ENCODE results near the gene SPIB. TPM values are rescaled to one million over a fixed set of nuclear protein-coding genes. Genes with fewer than 3 reads are reported as not detected.

Gene SPIB
- total and polyA plus RNA-seq, 2 experiments from 2014 or later = 12.6 to 17.5 TPM

- H3K27me3 Mint-ChIP-seq (ENCODE audit: insufficient read depth, low read depth, poor library complexity) = peaks cover 20% of the 10 kb centered on the region
- peak; percentile 76 for DNase-seq (ENCODE audit: low spot score)
- peaks cover 10% of the 10 kb centered on the region for H3K9me3 Mint-ChIP-seq
- Histone ChIP-seq H3F3A (replicated peaks; ENCODE audit: low read depth) (peaks cover 20% of the 10 kb centered on the region; the same call in 1 of the 2 replicates), H3K27ac (ENCODE audit: low read depth) (peak within 1 kb of the TSS; percentile 74; the same call in 1 of the 2 replicates), H3K9me2 (ENCODE audit: insufficient read depth) (no peaks in the 10 kb centered on the region), H3K79me2 (replicated peaks; ENCODE audit: insufficient read depth) (no peaks in the 10 kb centered on the region), H3K36me3 (ENCODE audit: insufficient read depth) (no peaks in the 10 kb centered on the region), H3K27me3 (ENCODE audit: insufficient read depth) (peaks cover 26% of the 10 kb centered on the region), H2AFZ (peak within 1 kb of the TSS; percentile 95), H3K4me3 (peak within 1 kb of the TSS; percentile 84), H3K4me1 (ENCODE audit: insufficient read depth) (peaks cover 29% of the 10 kb centered on the region), H3K4me2 (peak within 1 kb of the TSS; percentile 99), H4K20me1 (replicated peaks; ENCODE audit: insufficient read depth) (no peaks in the 10 kb centered on the region; the same call in 1 of the 2 replicates)
- peak within 1 kb of the TSS; percentile 82 for H3K4me3 Mint-ChIP-seq
- H3K27ac Mint-ChIP-seq = peak within 1 kb of the TSS; percentile 86
- TF ChIP-seq ZNF331 (CRISPR knock-in tag; IDR thresholded peaks at IDR 0.05; ENCODE audit: low read depth) = no peak
- TF ChIP-seq POLR2AphosphoS5 (IDR thresholded peaks at IDR 0.05; ENCODE audit: low read depth) = peak; percentile 33
- peak; percentile 29 for ATAC-seq
- peaks cover 19% of the 10 kb centered on the region for H3K4me1 Mint-ChIP-seq
- peaks cover 11% of the 10 kb centered on the region; the same call in 1 of the 3 replicates for H3K36me3 Mint-ChIP-seq (ENCODE audit: low read depth)
Observed at GRCh38 chr19:50432221-50433028, 13.7 kb downstream of the SPIB start, which contains the start of gene MYBPC2. Gene MYBPC2 (plus strand): TSS chr19:50432892. CDS start chr19:50432954, 62 bp downstream.

GRCh38 chr19:50433201-50434180, 14.8 kb downstream of the SPIB start:
- peaks cover 23% of the 10 kb centered on the region for H3K27me3 ChIP-seq (ENCODE audit: insufficient read depth)
- DNase-seq (ENCODE audit: low spot score) (no peak), ATAC-seq (no peak)
- H2AFZ ChIP-seq = peak overlapping the region; percentile 95
- H3K4me3 Mint-ChIP-seq = peak overlapping the region; percentile 75
- H3F3A ChIP-seq (replicated peaks; ENCODE audit: low read depth) = peaks cover 14% of the 10 kb centered on the region; the same call in 1 of the 2 replicates
- no peaks in the 10 kb centered on the region for H4K20me1 ChIP-seq (replicated peaks; ENCODE audit: insufficient read depth)
- TF ChIP-seq NANOG (IDR thresholded peaks at IDR 0.05; ENCODE audit: borderline replicate concordance) = no peak
- TF ChIP-seq ZNF331 (CRISPR knock-in tag; IDR thresholded peaks at IDR 0.05; ENCODE audit: low read depth) = no peak
- TF ChIP-seq STAT1 (IDR thresholded peaks at IDR 0.05; ENCODE audit: unreplicated experiment) = no peak
- TF ChIP-seq JUNB (IDR thresholded peaks at IDR 0.05; ENCODE audit: unreplicated experiment) = no peak
- H3K79me2 ChIP-seq (replicated peaks; ENCODE audit: insufficient read depth) = no peaks in the 10 kb centered on the region
- peak overlapping the region; percentile 79 for H3K27ac Mint-ChIP-seq
- H3K4me1 ChIP-seq (ENCODE audit: insufficient read depth) = peaks cover 26% of the 10 kb centered on the region
- peaks cover 16% of the 10 kb centered on the region; the same call in 2 of the 3 replicates for H3K36me3 Mint-ChIP-seq (ENCODE audit: low read depth)
- no peaks in the 10 kb centered on the region for H3K36me3 ChIP-seq (ENCODE audit: insufficient read depth)
- H3K27me3 Mint-ChIP-seq (ENCODE audit: insufficient read depth, low read depth, poor library complexity) = peaks cover 24% of the 10 kb centered on the region
- no peak overlapping the region for H3K27ac ChIP-seq (ENCODE audit: low read depth)
- H3K9me3 Mint-ChIP-seq = peaks cover 21% of the 10 kb centered on the region
- H3K4me1 Mint-ChIP-seq = peaks cover 19% of the 10 kb centered on the region
- 0 out of 2 replicates have a peak, but pooled peaks cover 3% of the 10 kb centered on the region for H3K9me2 ChIP-seq (ENCODE audit: insufficient read depth)
- H3K4me2 ChIP-seq = peak overlapping the region; percentile 99
- peak overlapping the region; percentile 84 for H3K4me3 ChIP-seq

- peaks cover 30% of the 10 kb centered on the region for H3K9me3 Mint-ChIP-seq
- H3F3A ChIP-seq (replicated peaks; ENCODE audit: low read depth) = peaks cover 14% of the 10 kb centered on the region; the same call in 1 of the 2 replicates
- peaks cover 16% of the 10 kb centered on the region for H3K4me1 Mint-ChIP-seq
- DNase-seq (ENCODE audit: low spot score) (no peak), ATAC-seq (no peak)
- H3K4me1 ChIP-seq (ENCODE audit: insufficient read depth) = peaks cover 22% of the 10 kb centered on the region
- no peak overlapping the region for H2AFZ ChIP-seq
- H3K79me2 ChIP-seq (replicated peaks; ENCODE audit: insufficient read depth) = no peaks in the 10 kb centered on the region
- H3K27me3 Mint-ChIP-seq (ENCODE audit: insufficient read depth, low read depth, poor library complexity) = peaks cover 21% of the 10 kb centered on the region
- no peaks in the 10 kb centered on the region for H3K36me3 ChIP-seq (ENCODE audit: insufficient read depth)
- H3K27ac ChIP-seq (ENCODE audit: low read depth) = no peak overlapping the region
- 0 out of 2 replicates have a peak, but pooled peaks cover 3% of the 10 kb centered on the region for H3K9me2 ChIP-seq (ENCODE audit: insufficient read depth)
- H3K27me3 ChIP-seq (ENCODE audit: insufficient read depth) = peaks cover 14% of the 10 kb centered on the region
- H3K4me3 ChIP-seq = no peak overlapping the region
- no peak overlapping the region for H3K4me2 ChIP-seq
- H3K36me3 Mint-ChIP-seq (ENCODE audit: low read depth) = peaks cover 13% of the 10 kb centered on the region; the same call in 2 of the 3 replicates
- H3K27ac Mint-ChIP-seq = no peak overlapping the region
- H3K4me3 Mint-ChIP-seq = no peak overlapping the region
- H4K20me1 ChIP-seq (replicated peaks; ENCODE audit: insufficient read depth) = no peaks in the 10 kb centered on the region
- TF ChIP-seq JUNB (IDR thresholded peaks at IDR 0.05; ENCODE audit: unreplicated experiment) (no peak), ZNF331 (CRISPR knock-in tag; IDR thresholded peaks at IDR 0.05; ENCODE audit: low read depth) (no peak), EZH2phosphoT487 (IDR thresholded peaks at IDR 0.05; ENCODE audit: unreplicated experiment) (no peak), ZNF114 (CRISPR knock-in tag; IDR thresholded peaks at IDR 0.05) (no peak)
Observed at GRCh38 chr19:50434525-50434924, 15.8 kb downstream of the SPIB start.
